ENCODE results near the gene CWC22.
"Not testable (repeated sequence)": the region's sequence is repeated elsewhere in the genome, so short reads cannot be mapped to it uniquely, and the experiment has no call there.

CWC22 gene

GRCh38 chr2:179949438-179949837 lies 57.7 kb downstream of the CWC22 start:
- DNase-seq: no peak

- no peak for DNase-seq
Observed at GRCh38 chr2:179948058-179948457, 59.0 kb downstream of the CWC22 start.

GRCh38 chr2:179946810-179947615 lies 60.1 kb downstream of the CWC22 start:
- no peak for DNase-seq

- no peak for DNase-seq
Observed at GRCh38 chr2:179946346-179946745, 60.8 kb downstream of the CWC22 start.

- DNase-seq: no peak
Observed at GRCh38 chr2:179939259-179939658, 67.8 kb downstream of the CWC22 start.

GRCh38 chr2:179938026-179938425 lies 69.1 kb downstream of the CWC22 start:
- no peak for DNase-seq

- no peak for DNase-seq
Observed at GRCh38 chr2:179936654-179937053, 70.4 kb downstream of the CWC22 start.

- no peak for DNase-seq
Observed at GRCh38 chr2:179936141-179936540, 71.0 kb downstream of the CWC22 start.

GRCh38 chr2:179932786-179933185 lies 74.3 kb downstream of the CWC22 start:
- DNase-seq: no peak

- no peak for DNase-seq
Observed at GRCh38 chr2:179931502-179931901, 75.6 kb downstream of the CWC22 start.

- DNase-seq: not testable (repeated sequence)
Observed at GRCh38 chr2:179929997-179930396, 77.1 kb downstream of the CWC22 start.

GRCh38 chr2:179927041-179927440 lies 80.1 kb downstream of the CWC22 start:
- no peak for DNase-seq

- DNase-seq: no peak
Observed at GRCh38 chr2:179925713-179926112, 81.4 kb downstream of the CWC22 start.

- DNase-seq: peak; percentile 52
Observed at GRCh38 chr2:179917272-179917671, 89.8 kb downstream of the CWC22 start.

- no peak for DNase-seq
Observed at GRCh38 chr2:179915395-179915992, 91.6 kb downstream of the CWC22 start.

GRCh38 chr2:179913809-179914208 lies 93.3 kb downstream of the CWC22 start:
- no peak for DNase-seq

- no peak for DNase-seq
Observed at GRCh38 chr2:179911569-179911968, 95.5 kb downstream of the CWC22 start.

GRCh38 chr2:179910735-179911113 lies 96.4 kb downstream of the CWC22 start:
- DNase-seq: no peak

GRCh38 chr2:179909845-179910734 lies 97.0 kb downstream of the CWC22 start:
- DNase-seq: no peak

- peak; percentile 62 for DNase-seq
Observed at GRCh38 chr2:179900655-179901054, 106.4 kb downstream of the CWC22 start.

- DNase-seq: no peak
Observed at GRCh38 chr2:179899666-179900065, 107.4 kb downstream of the CWC22 start.

- DNase-seq: peak; percentile 59
Observed at GRCh38 chr2:179898873-179899272, 108.2 kb downstream of the CWC22 start.

Data from HCEC 1CT (cell line).